ENCODE results near the gene BRD8. TPM values are rescaled to one million over a fixed set of nuclear protein-coding genes. Genes with fewer than 3 reads are reported as not detected.

The BRD8 gene
- polyA plus RNA-seq, 1 of the 3 experiments (the other 2 are of a cell fraction): 46.2 TPM

- no peak overlapping the region for H3K9ac ChIP-seq
- 61% methylated on average over 1 of the region's 1 CpG for WGBS (ENCODE audit: low lambda C conversion rate)
- ChIA-PET POLR2A (no interaction called here), CTCF (interaction anchor here (1.2 to 2.0 kb wide), 3 partner anchors 14 to 56 kb away, joined by 4 to 12 read pairs (median 10); no protein-coding TSS in a partner anchor)
- H3K79me2 ChIP-seq (ENCODE audit: insufficient read depth): no peaks in the 10 kb centered on the region
- TF ChIP-seq, protein P1, sequence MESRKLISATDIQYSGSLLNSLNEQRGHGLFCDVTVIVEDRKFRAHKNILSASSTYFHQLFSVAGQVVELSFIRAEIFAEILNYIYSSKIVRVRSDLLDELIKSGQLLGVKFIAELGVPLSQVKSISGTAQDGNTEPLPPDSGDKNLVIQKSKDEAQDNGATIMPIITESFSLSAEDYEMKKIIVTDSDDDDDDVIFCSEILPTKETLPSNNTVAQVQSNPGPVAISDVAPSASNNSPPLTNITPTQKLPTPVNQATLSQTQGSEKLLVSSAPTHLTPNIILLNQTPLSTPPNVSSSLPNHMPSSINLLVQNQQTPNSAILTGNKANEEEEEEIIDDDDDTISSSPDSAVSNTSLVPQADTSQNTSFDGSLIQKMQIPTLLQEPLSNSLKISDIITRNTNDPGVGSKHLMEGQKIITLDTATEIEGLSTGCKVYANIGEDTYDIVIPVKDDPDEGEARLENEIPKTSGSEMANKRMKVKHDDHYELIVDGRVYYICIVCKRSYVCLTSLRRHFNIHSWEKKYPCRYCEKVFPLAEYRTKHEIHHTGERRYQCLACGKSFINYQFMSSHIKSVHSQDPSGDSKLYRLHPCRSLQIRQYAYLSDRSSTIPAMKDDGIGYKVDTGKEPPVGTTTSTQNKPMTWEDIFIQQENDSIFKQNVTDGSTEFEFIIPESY (IDR thresholded peaks at IDR 0.05; ENCODE audit: borderline replicate concordance, low read depth): no peak
- no peak for TF ChIP-seq RFX5 (IDR thresholded peaks at IDR 0.05; ENCODE audit: low read length)
- TF ChIP-seq GATA2 (CRISPR knock-in tag; IDR thresholded peaks at IDR 0.05): no peak
- no peak for TF ChIP-seq YY1 (IDR thresholded peaks at IDR 0.05; ENCODE audit: low read depth)
- no peak for TF ChIP-seq TEAD4 (IDR thresholded peaks at IDR 0.05; ENCODE audit: borderline replicate concordance, insufficient read depth)
- no peak for TF ChIP-seq SIN3A (IDR thresholded peaks at IDR 0.05; ENCODE audit: borderline replicate concordance, low read depth, low read length)
- no peak for TF ChIP-seq NFIC (IDR thresholded peaks at IDR 0.05; ENCODE audit: borderline replicate concordance)
- TF ChIP-seq IRF3 (IDR thresholded peaks at IDR 0.05; ENCODE audit: low read depth, low read length): no peak
- no peak for TF ChIP-seq ELF1 (IDR thresholded peaks at IDR 0.05)
- TF ChIP-seq TCF12 (IDR thresholded peaks at IDR 0.05): no peak
- TF ChIP-seq, protein P2, sequence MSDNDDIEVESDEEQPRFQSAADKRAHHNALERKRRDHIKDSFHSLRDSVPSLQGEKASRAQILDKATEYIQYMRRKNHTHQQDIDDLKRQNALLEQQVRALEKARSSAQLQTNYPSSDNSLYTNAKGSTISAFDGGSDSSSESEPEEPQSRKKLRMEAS (IDR thresholded peaks at IDR 0.05; ENCODE audit: low read depth): no peak
- no peak for TF ChIP-seq RAD21 (IDR thresholded peaks at IDR 0.05; ENCODE audit: low read length)
- TF ChIP-seq FOXJ3 (CRISPR knock-in tag; IDR thresholded peaks at IDR 0.05): no peak
- no peak for TF ChIP-seq NRF1 (IDR thresholded peaks at IDR 0.05; ENCODE audit: low read depth, low read length)
- TF ChIP-seq FOXM1 (IDR thresholded peaks at IDR 0.05; ENCODE audit: low read depth): no peak
- TF ChIP-seq USF1 (IDR thresholded peaks at IDR 0.05; ENCODE audit: borderline replicate concordance, low read depth): no peak
- TF ChIP-seq RXRA (IDR thresholded peaks at IDR 0.05; ENCODE audit: borderline replicate concordance, low read depth): no peak
- TF ChIP-seq EZH2phosphoT487 (IDR thresholded peaks at IDR 0.05; ENCODE audit: borderline replicate concordance, low read depth): no peak
- no peaks in the 10 kb centered on the region for H3K4me1 ChIP-seq (ENCODE audit: control insufficient read depth in 1 of 2, insufficient read depth in 2 of 2, low read depth in 1 of 2, low read length in 1 of 2)
- DNase-seq: no peak
- H2AFZ ChIP-seq (ENCODE audit: low read depth): no peak overlapping the region
- no peaks in the 10 kb centered on the region for H3K9me3 ChIP-seq
- no peaks in the 10 kb centered on the region for H4K20me1 ChIP-seq (ENCODE audit: insufficient read depth)
- peaks cover 7% of the 10 kb centered on the region; the same call in 1 of the 2 replicates for H3K27me3 ChIP-seq (ENCODE audit: insufficient read depth)
- H3K36me3 ChIP-seq (replicated peaks in 1 of 2; ENCODE audit: control insufficient read depth in 1 of 2, insufficient read depth in 2 of 2, low read length in 1 of 2): no peaks in the 10 kb centered on the region
- no peak overlapping the region for H3K4me3 ChIP-seq (ENCODE audit: low read depth in 2 of 2, low read length in 1 of 2)
- H3F3A ChIP-seq (replicated peaks; ENCODE audit: insufficient read depth): no peaks in the 10 kb centered on the region
- H3K27ac ChIP-seq (ENCODE audit: low read depth in 2 of 2, low read length in 1 of 2): no peak overlapping the region
- no peaks in the 10 kb centered on the region for H3K9me2 ChIP-seq
- no peak overlapping the region for H3K4me2 ChIP-seq
Observed at GRCh38 chr5:138092301-138092700, 86.1 kb downstream of the BRD8 start.
